Measurements from ENCODE around the gene TTBK2. TPM values are rescaled to one million over a fixed set of nuclear protein-coding genes. Genes with fewer than 3 reads are reported as not detected.

The TTBK2 gene
- total and polyA plus RNA-seq, 2 donors (not counting 1 experiment from before 2014, with no cell fraction given) = 4.3 to 39.6 TPM

GRCh38 chr15:42940527-42940926 is 19.9 kb upstream of the TTBK2 start:
- TF ChIP-seq CTCF (IDR thresholded peaks at IDR 0.05) (no peak), EZH2 (IDR thresholded peaks at IDR 0.05; ENCODE audit: borderline replicate concordance, insufficient read depth, low read depth, low read length, poor library complexity, severe bottlenecking) (no peak)
- WGBS (ENCODE audit: insufficient coverage) = 100% methylated on average over 1 of the region's 1 CpG
- intact Hi-C loops (cut with micrococcal nuclease) = no loop called here
- ATAC-seq (ENCODE audit: low read depth) (no peak), DNase-seq (no peak)
- H3K9ac ChIP-seq (ENCODE audit: low read length) = no peak overlapping the region
- H3K36me3 ChIP-seq (replicated peaks in 1 of 2; ENCODE audit: control extremely low read depth in 1 of 2, control insufficient read depth in 1 of 2, extremely low read depth in 1 of 2, insufficient read depth in 2 of 2, low read length in 1 of 2) = peaks cover 0 to 20% of the 10 kb centered on the region in 2 experiments
- H2AFZ ChIP-seq (ENCODE audit: insufficient read depth, low read depth, low read length, poor library complexity, severe bottlenecking) = no peak overlapping the region
- Mint-ChIP-seq H3K27me3 (no peaks in the 10 kb centered on the region), H3K4me1 (no peaks in the 10 kb centered on the region), H3K27ac (no peak overlapping the region), H3K9me3 (ENCODE audit: insufficient read depth) (no peaks in the 10 kb centered on the region), H3K4me3 (no peak overlapping the region)
- ChIA-PET POLR2A (no interaction called here), CTCF (interaction anchor here (1.5 kb wide), 1 partner anchor 14 kb away, joined by 4 read pairs; no protein-coding TSS in a partner anchor)
- no peaks in the 10 kb centered on the region for H3K9me3 ChIP-seq (ENCODE audit: control extremely low read depth in 1 of 3, control insufficient read depth in 2 of 3, insufficient read depth in 1 of 3, low read length in 2 of 3)
- no peak overlapping the region for H3K4me2 ChIP-seq (replicated peaks; ENCODE audit: low read depth, low read length, poor library complexity, severe bottlenecking)
- H3K4me1 ChIP-seq (ENCODE audit: control insufficient read depth in 2 of 2, insufficient read depth in 2 of 2, low read length in 2 of 2) = no peaks in the 10 kb centered on the region
- H3K27ac ChIP-seq (ENCODE audit: low read length in 2 of 2) = no peak overlapping the region
- no peaks in the 10 kb centered on the region for H4K20me1 ChIP-seq (ENCODE audit: control insufficient read depth, insufficient read depth, low read length, poor library complexity, severe bottlenecking)
- no peak overlapping the region for H3K4me3 ChIP-seq (ENCODE audit: control extremely low read depth in 1 of 5, extremely low read depth in 1 of 5, insufficient read depth in 1 of 5, low read depth in 2 of 5, low read length in 4 of 5)
- H3K27me3 ChIP-seq (replicated peaks in 1 of 4; ENCODE audit: control extremely low read depth in 1 of 4, control insufficient read depth in 3 of 4, insufficient read depth in 4 of 4, low read length in 3 of 4) = no peaks in the 10 kb centered on the region
- no peaks in the 10 kb centered on the region for H3K79me2 ChIP-seq (ENCODE audit: control insufficient read depth, insufficient read depth, low read length)

DNA sequence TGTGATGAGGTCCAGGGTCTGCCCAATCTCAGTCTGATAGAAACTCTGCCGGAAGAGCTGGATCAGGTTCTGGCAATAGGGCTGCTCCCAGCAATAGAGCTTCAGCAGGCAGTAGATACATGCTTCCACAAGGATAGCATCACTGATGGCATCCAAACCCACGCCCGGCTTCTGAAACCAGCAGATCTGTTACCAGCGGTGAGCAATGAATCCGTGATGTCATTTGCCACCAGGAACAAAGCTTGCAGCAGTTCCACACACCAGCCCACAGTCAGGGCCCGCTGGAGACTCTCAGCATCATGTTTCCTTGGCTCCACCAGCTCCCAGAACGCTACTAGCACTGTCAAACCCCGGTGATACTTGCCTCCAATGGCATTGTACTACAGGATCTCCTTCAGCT is 19.3 kb upstream of the TTBK2 start:
- POLR2A ChIA-PET = no interaction called here
- Histone ChIP-seq H3K27ac (ENCODE audit: low read length in 2 of 2) (no peak overlapping the region), H4K20me1 (ENCODE audit: control insufficient read depth, insufficient read depth, low read length, poor library complexity, severe bottlenecking) (no peaks in the 10 kb centered on the region), H3K4me3 (ENCODE audit: control extremely low read depth in 1 of 5, extremely low read depth in 1 of 5, insufficient read depth in 1 of 5, low read depth in 2 of 5, low read length in 4 of 5) (no peak overlapping the region), H3K27me3 (replicated peaks in 1 of 4; ENCODE audit: control extremely low read depth in 1 of 4, control insufficient read depth in 3 of 4, insufficient read depth in 4 of 4, low read length in 3 of 4) (no peaks in the 10 kb centered on the region), H3K4me2 (replicated peaks; ENCODE audit: low read depth, low read length, poor library complexity, severe bottlenecking) (no peak overlapping the region), H3K9me3 (ENCODE audit: control extremely low read depth in 1 of 3, control insufficient read depth in 2 of 3, insufficient read depth in 1 of 3, low read length in 2 of 3) (no peaks in the 10 kb centered on the region), H2AFZ (ENCODE audit: insufficient read depth, low read depth, low read length, poor library complexity, severe bottlenecking) (no peak overlapping the region), H3K79me2 (ENCODE audit: control insufficient read depth, insufficient read depth, low read length) (no peaks in the 10 kb centered on the region), H3K9ac (ENCODE audit: low read length) (no peak overlapping the region), H3K4me1 (ENCODE audit: control insufficient read depth in 2 of 2, insufficient read depth in 2 of 2, low read length in 2 of 2) (no peaks in the 10 kb centered on the region), H3K36me3 (replicated peaks in 1 of 2; ENCODE audit: control extremely low read depth in 1 of 2, control insufficient read depth in 1 of 2, extremely low read depth in 1 of 2, insufficient read depth in 2 of 2, low read length in 1 of 2) (peaks cover 0 to 13% of the 10 kb centered on the region in 2 experiments)
- no peak for DNase-seq
- ATAC-seq (ENCODE audit: low read depth) = no peak
- Mint-ChIP-seq H3K4me1 (no peaks in the 10 kb centered on the region), H3K27ac (no peak overlapping the region), H3K4me3 (no peak overlapping the region), H3K27me3 (no peaks in the 10 kb centered on the region), H3K9me3 (ENCODE audit: insufficient read depth) (no peaks in the 10 kb centered on the region)
- TF ChIP-seq CTCF (IDR thresholded peaks at IDR 0.05) (no peak), EZH2 (IDR thresholded peaks at IDR 0.05; ENCODE audit: borderline replicate concordance, insufficient read depth, low read depth, low read length, poor library complexity, severe bottlenecking) (no peak)
- intact Hi-C loops (cut with micrococcal nuclease) = no loop called here
- 98% methylated on average over 8 of the region's 8 CpGs for WGBS (ENCODE audit: insufficient coverage)
- CTCF ChIA-PET = interaction anchor here (1.5 kb wide), 1 partner anchor 14 kb away, joined by 4 read pairs; no protein-coding TSS in a partner anchor

Measured in B cell (primary cell).